Testis (tissue), 3 donors: ENCODE measurements around the gene TRAPPC11. TPM values are rescaled to one million over a fixed set of nuclear protein-coding genes. Genes with fewer than 3 reads are reported as not detected.
A peak's percentile ranks its signal among the peaks of the same experiment; 100 is the strongest.

Source experiments
- DNase-seq: peaks from one replicate; pipeline ENCODE4 v3.0.0-alpha.2; 2019
- H3K27ac ChIP-seq, 2 donors: fragments of 200-600 bp; sonication (generic); one replicate each; pipeline ENCODE4 v1.5.1; 2019
- H3K27me3 ChIP-seq: fragments of 200-600 bp; sonication (generic); one replicate; pipeline ENCODE4 v1.5.1; 2019
- H3K36me3 ChIP-seq: fragments of 200-600 bp; sonication (generic); one replicate; pipeline ENCODE4 v1.5.1; 2017; ENCODE audit warnings: low read depth; ENCODE audit errors: missing control alignments
- H3K4me1 ChIP-seq: fragments of 200-600 bp; sonication (generic); one replicate; pipeline ENCODE4 v1.5.1; 2019
- H3K4me3 ChIP-seq, 2 donors: fragments of 200-600 bp; sonication (generic); one replicate each; pipeline ENCODE4 v1.5.1; 2017 to 2019
- H3K9me3 ChIP-seq: fragments of 200-600 bp; sonication (generic); one replicate; pipeline ENCODE4 v1.5.1; 2017
- POLR2A ChIP-seq: fragments of 450-650 bp; IDR thresholded peaks from one replicate; pipeline ENCODE4 v1.6.1; 2017; ENCODE audit warnings: antibody characterized with exemption, mild to moderate bottlenecking, moderate library complexity
- WGBS, 2 donors: methylation state at CpG; one replicate each; pipeline ENCODE4 v1.1.5; 2018; 5-methylcytosine and 5-hydroxymethylcytosine counted together
- intact Hi-C: fragments of 100-400 bp; cut with DNase I; formaldehyde crosslinking; loops from one replicate; pipeline ENCODE4 v1.15.1; 2023; ENCODE audit warnings: low total_unique reads
- polyA plus RNA-seq: library from polyadenylated mRNA; stranded (reverse); fragments of 350-450 nt; fragmentation: Illumina TruSeq; extraction: RNeasy Lipid Tissue Mini Kit (QIAGEN cat#74804); gene quantifications from one replicate; pipeline ENCODE4 v1.2.3, GENCODE V29; 2014; ENCODE audit warnings: low read depth, low replicate concordance; ENCODE audit not compliant: insufficient read depth
- total RNA-seq, 2 donors: library from RNA; depleted of rRNA; stranded (reverse); fragments of >200 nt; gene quantifications; one replicate each; pipeline ENCODE4 v1.2.3, GENCODE V29; 2016
- TF ChIP-seq, protein P1 (sequence below), 3 experiments: fragments of 450-650 bp in 2 of 3; fragments of 200-600 bp in 1 of 3; sonication (generic) in 1 of 3; IDR thresholded peaks; one replicate each; pipeline ENCODE4 v1.5.1; 2016 to 2019; ENCODE audit warnings: antibody characterized with exemption in 3 of 3, mild to moderate bottlenecking in 2 of 3, moderate library complexity in 1 of 3

Gene TRAPPC11
- total and polyA plus RNA-seq, 3 donors from 2014 or later, result 31.2 to 81.6 (median 65.2) TPM

GRCh38 chr4:183631577-183632198 is 27.4 kb upstream of the TRAPPC11 start:
- intact Hi-C loops, result no loop called here
- Histone ChIP-seq H3K27ac (peak overlapping the region in 1 of 2 donors; percentile 30), H3K4me1 (peaks cover 11% of the 10 kb centered on the region), H3K9me3 (no peaks in the 10 kb centered on the region), H3K27me3 (no peaks in the 10 kb centered on the region), H3K4me3 (no peak overlapping the region), H3K36me3 (no peaks in the 10 kb centered on the region)
- DNase-seq, result peak; percentile 62
- TF ChIP-seq, protein P1, sequence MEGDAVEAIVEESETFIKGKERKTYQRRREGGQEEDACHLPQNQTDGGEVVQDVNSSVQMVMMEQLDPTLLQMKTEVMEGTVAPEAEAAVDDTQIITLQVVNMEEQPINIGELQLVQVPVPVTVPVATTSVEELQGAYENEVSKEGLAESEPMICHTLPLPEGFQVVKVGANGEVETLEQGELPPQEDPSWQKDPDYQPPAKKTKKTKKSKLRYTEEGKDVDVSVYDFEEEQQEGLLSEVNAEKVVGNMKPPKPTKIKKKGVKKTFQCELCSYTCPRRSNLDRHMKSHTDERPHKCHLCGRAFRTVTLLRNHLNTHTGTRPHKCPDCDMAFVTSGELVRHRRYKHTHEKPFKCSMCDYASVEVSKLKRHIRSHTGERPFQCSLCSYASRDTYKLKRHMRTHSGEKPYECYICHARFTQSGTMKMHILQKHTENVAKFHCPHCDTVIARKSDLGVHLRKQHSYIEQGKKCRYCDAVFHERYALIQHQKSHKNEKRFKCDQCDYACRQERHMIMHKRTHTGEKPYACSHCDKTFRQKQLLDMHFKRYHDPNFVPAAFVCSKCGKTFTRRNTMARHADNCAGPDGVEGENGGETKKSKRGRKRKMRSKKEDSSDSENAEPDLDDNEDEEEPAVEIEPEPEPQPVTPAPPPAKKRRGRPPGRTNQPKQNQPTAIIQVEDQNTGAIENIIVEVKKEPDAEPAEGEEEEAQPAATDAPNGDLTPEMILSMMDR (IDR thresholded peaks at IDR 0.05), result no peak
- no peak for TF ChIP-seq POLR2A
- WGBS, 2 donors, result 41 to 51% methylated on average over 11 of the region's 11 CpGs

GRCh38 chr4:183632689-183633088 is 26.4 kb upstream of the TRAPPC11 start:
- Histone ChIP-seq H3K36me3 (no peaks in the 10 kb centered on the region), H3K27ac (no peak overlapping the region), H3K4me3 (no peak overlapping the region), H3K9me3 (no peaks in the 10 kb centered on the region), H3K27me3 (no peaks in the 10 kb centered on the region), H3K4me1 (peaks cover 11% of the 10 kb centered on the region)
- intact Hi-C loops, result no loop called here
- peak; percentile 59 for DNase-seq
- WGBS, 2 donors, result 65 to 84% methylated on average over 11 to 12 of the region's 12 CpGs
- no peak for TF ChIP-seq POLR2A
- TF ChIP-seq, protein P1 (IDR thresholded peaks at IDR 0.05), result no peak

- intact Hi-C loops, result no loop called here
- peaks cover 11% of the 10 kb centered on the region for H3K4me1 ChIP-seq
- H3K9me3 ChIP-seq, result no peaks in the 10 kb centered on the region
- peak; percentile 21 for DNase-seq
- TF ChIP-seq, protein P1 (IDR thresholded peaks at IDR 0.05), result no peak
- no peak for TF ChIP-seq POLR2A
- H3K27ac ChIP-seq, result no peak overlapping the region
- no peaks in the 10 kb centered on the region for H3K27me3 ChIP-seq
- WGBS, 2 donors, result 77 to 84% methylated on average over 11 of the region's 11 CpGs
- H3K4me3 ChIP-seq, result no peak overlapping the region
- no peaks in the 10 kb centered on the region for H3K36me3 ChIP-seq
These were observed 25.4 kb upstream of the TRAPPC11 start for GRCh38 chr4:183633476-183634400.

DNA sequence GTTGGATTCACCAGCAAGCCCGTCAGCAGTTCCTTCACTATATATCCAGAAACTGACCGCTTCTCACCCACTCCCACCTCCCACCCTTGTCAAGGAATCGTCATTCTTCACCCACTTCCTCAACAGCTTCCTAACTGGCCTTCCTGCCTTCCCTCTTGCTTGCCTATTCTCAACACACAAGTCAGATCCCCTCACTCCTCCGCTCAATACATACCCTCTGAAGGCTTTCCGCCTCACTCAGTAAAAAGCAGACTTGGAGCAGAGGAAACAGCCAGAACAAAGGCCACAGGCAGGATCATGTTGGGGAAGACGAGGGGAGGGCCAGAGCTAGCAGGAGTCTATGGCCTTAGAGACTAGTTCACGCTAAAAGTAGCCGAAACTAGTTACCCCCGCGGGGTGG is 23.8 kb upstream of the TRAPPC11 start:
- H3K4me1 ChIP-seq, result peaks cover 11% of the 10 kb centered on the region
- intact Hi-C loops, result no loop called here
- peak overlapping the region in 1 of 2 donors; percentile 21 for H3K27ac ChIP-seq
- no peaks in the 10 kb centered on the region for H3K9me3 ChIP-seq
- TF ChIP-seq POLR2A, result no peak
- TF ChIP-seq, protein P1 (IDR thresholded peaks at IDR 0.05), result no peak
- WGBS, 2 donors, result 54 to 73% methylated on average over 10 of the region's 10 CpGs
- no peak overlapping the region for H3K4me3 ChIP-seq
- H3K27me3 ChIP-seq, result no peaks in the 10 kb centered on the region
- DNase-seq, result peak; percentile 14
- no peaks in the 10 kb centered on the region for H3K36me3 ChIP-seq
